HCT116 (cell line): ENCODE results near the gene TAF9. TPM values are rescaled to one million over a fixed set of nuclear protein-coding genes. Genes with fewer than 3 reads are reported as not detected.

Experiments used
- EZH2 ChIP-seq: fragments of 200-600 bp; sonication (generic); IDR thresholded peaks from 2 replicates; pipeline ENCODE4 v1.6.1; 2017; ENCODE audit warnings: antibody characterized with exemption, mixed run types
- SIN3A ChIP-seq: IDR thresholded peaks from 2 replicates; pipeline ENCODE4 v1.6.1; 2012; ENCODE audit warnings: low read depth
- TCF7L2 ChIP-seq: IDR thresholded peaks from 2 replicates; pipeline ENCODE4 v1.7.0; 2011; ENCODE audit warnings: borderline replicate concordance, inconsistent platforms; ENCODE audit not compliant: insufficient read depth, insufficient read length; ENCODE audit errors: extremely low read depth
- ZFX ChIP-seq: fragments of 450-650 bp; IDR thresholded peaks from 2 replicates; pipeline ENCODE4 v1.6.1; 2017
- total RNA-seq: library from RNA; stranded (reverse); gene quantifications from one replicate; pipeline ENCODE4 v1.2.1, GENCODE V29; 2021; ENCODE audit not compliant: unreplicated experiment
- TF ChIP-seq, protein P1 (sequence below): IDR thresholded peaks from 2 replicates; pipeline ENCODE4 v1.6.1; 2012; ENCODE audit warnings: low read depth
- TF ChIP-seq, protein P2 (sequence below): IDR thresholded peaks from 2 replicates; pipeline ENCODE4 v1.6.1; 2012
- TF ChIP-seq, protein P3 (sequence below), 3 experiments: fragments of 200-600 bp in 1 of 3; sonication (generic) in 1 of 3; IDR thresholded peaks in 2 of 3; conservative IDR thresholded peaks in 1 of 3; 2 replicates each; pipeline ENCODE4 v1.5.1; 2012 to 2017; ENCODE audit warnings: low read depth in 2 of 3, low read length in 2 of 3, antibody characterized with exemption in 1 of 3, borderline replicate concordance in 1 of 3, control low read depth in 1 of 3, mild to moderate bottlenecking in 1 of 3, mixed read lengths in 1 of 3, mixed run types in 1 of 3, moderate library complexity in 1 of 3; ENCODE audit not compliant: insufficient read depth in 1 of 3

Gene TAF9
- total RNA-seq, 1 experiment from 2014 or later, result 92.0 TPM

DNA sequence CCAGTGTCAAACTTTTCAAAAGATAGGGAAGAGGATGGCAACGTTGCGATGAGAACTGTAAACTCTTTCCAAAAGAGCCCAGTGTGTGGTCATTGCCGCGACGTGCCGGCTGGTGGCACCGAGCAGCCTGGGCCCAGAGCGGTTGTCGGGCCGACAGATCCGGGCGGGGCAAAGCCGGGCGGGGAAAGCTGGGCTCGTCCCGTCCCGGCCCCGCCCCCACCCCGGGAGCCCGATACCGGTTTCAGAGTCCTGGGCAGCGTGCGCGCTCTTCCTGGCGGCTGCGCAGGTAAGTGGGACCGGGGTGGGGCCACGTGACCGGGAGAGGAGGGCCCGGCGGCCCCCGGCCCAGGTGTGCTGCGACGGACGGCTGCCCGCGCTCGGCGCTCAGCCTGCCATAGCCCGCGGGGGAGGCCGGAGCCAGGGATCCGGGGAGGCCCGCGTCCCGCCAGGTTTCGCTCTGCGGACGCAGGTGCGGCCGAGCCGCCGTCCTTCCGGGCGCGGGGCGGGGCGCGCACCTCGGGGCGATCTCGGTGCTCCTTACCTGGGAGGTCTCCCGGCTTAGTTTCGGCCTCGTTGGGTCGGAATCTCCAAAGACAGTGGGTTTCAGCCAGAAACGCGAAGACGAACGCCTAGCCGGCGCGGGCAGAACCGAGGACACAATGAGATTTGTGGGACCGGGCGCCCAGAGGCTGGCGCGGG is 45.7 kb upstream of the TAF9 start, which contains the start of gene MARVELD2 (continued):
- TF ChIP-seq, protein P1, sequence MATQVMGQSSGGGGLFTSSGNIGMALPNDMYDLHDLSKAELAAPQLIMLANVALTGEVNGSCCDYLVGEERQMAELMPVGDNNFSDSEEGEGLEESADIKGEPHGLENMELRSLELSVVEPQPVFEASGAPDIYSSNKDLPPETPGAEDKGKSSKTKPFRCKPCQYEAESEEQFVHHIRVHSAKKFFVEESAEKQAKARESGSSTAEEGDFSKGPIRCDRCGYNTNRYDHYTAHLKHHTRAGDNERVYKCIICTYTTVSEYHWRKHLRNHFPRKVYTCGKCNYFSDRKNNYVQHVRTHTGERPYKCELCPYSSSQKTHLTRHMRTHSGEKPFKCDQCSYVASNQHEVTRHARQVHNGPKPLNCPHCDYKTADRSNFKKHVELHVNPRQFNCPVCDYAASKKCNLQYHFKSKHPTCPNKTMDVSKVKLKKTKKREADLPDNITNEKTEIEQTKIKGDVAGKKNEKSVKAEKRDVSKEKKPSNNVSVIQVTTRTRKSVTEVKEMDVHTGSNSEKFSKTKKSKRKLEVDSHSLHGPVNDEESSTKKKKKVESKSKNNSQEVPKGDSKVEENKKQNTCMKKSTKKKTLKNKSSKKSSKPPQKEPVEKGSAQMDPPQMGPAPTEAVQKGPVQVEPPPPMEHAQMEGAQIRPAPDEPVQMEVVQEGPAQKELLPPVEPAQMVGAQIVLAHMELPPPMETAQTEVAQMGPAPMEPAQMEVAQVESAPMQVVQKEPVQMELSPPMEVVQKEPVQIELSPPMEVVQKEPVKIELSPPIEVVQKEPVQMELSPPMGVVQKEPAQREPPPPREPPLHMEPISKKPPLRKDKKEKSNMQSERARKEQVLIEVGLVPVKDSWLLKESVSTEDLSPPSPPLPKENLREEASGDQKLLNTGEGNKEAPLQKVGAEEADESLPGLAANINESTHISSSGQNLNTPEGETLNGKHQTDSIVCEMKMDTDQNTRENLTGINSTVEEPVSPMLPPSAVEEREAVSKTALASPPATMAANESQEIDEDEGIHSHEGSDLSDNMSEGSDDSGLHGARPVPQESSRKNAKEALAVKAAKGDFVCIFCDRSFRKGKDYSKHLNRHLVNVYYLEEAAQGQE, result no peak
- TF ChIP-seq, protein P2, sequence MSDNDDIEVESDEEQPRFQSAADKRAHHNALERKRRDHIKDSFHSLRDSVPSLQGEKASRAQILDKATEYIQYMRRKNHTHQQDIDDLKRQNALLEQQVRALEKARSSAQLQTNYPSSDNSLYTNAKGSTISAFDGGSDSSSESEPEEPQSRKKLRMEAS, result peak; percentile 92
- TF ChIP-seq, protein P3, sequence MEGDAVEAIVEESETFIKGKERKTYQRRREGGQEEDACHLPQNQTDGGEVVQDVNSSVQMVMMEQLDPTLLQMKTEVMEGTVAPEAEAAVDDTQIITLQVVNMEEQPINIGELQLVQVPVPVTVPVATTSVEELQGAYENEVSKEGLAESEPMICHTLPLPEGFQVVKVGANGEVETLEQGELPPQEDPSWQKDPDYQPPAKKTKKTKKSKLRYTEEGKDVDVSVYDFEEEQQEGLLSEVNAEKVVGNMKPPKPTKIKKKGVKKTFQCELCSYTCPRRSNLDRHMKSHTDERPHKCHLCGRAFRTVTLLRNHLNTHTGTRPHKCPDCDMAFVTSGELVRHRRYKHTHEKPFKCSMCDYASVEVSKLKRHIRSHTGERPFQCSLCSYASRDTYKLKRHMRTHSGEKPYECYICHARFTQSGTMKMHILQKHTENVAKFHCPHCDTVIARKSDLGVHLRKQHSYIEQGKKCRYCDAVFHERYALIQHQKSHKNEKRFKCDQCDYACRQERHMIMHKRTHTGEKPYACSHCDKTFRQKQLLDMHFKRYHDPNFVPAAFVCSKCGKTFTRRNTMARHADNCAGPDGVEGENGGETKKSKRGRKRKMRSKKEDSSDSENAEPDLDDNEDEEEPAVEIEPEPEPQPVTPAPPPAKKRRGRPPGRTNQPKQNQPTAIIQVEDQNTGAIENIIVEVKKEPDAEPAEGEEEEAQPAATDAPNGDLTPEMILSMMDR (IDR thresholded peaks at IDR 0.05 in 2 of 3, conservative IDR thresholded peaks at IDR 0.05 in 1 of 3; ENCODE audit: borderline replicate concordance in 1 of 3, insufficient read depth in 1 of 3, low read depth in 2 of 3, low read length in 2 of 3), result peak; percentile 28 to 50 (median 36); a peak in 5 of 6 replicates
- TF ChIP-seq ZFX (peak; percentile 85), SIN3A (peak; percentile 74), TCF7L2 (peak; percentile 13), EZH2 (no peak)
